GM21367 (cell line): ENCODE data around the gene NANOGP8.
"Not testable (repeated sequence)": the region's sequence is repeated elsewhere in the genome, so short reads cannot be mapped to it uniquely, and the experiment has no call there.

Source experiments
- ATAC-seq: cut with Tn5 transposase; IDR thresholded peaks from one replicate; pipeline ENCODE4 v1.9.1; 2021; ENCODE audit not compliant: unreplicated experiment

The NANOGP8 gene

GRCh38 chr15:35085176-35085919, at the start of gene NANOGP8:
NANOGP8 (minus strand) TSS chr15:35085295; CDS start chr15:35085110, 185 bp downstream.
- ATAC-seq, result not testable (repeated sequence)

- no peak for ATAC-seq
Observed at GRCh38 chr15:35134299-35134698, 49.2 kb upstream of the NANOGP8 start.

GRCh38 chr15:35130245-35130644, 45.1 kb upstream of the NANOGP8 start:
- ATAC-seq, result no peak

GRCh38 chr15:35129361-35129760, 44.3 kb upstream of the NANOGP8 start:
- ATAC-seq, result no peak

GRCh38 chr15:35127717-35128116, 42.6 kb upstream of the NANOGP8 start:
- no peak for ATAC-seq

- no peak for ATAC-seq
Observed at GRCh38 chr15:35126236-35126635, 41.1 kb upstream of the NANOGP8 start.

GRCh38 chr15:35123743-35124142, 38.6 kb upstream of the NANOGP8 start:
- no peak for ATAC-seq

GRCh38 chr15:35121611-35122359, 36.7 kb upstream of the NANOGP8 start:
- no peak for ATAC-seq

- no peak for ATAC-seq
Observed at GRCh38 chr15:35120173-35120572, 35.1 kb upstream of the NANOGP8 start.

- no peak for ATAC-seq
Observed at GRCh38 chr15:35118960-35119359, 33.9 kb upstream of the NANOGP8 start.

GRCh38 chr15:35117543-35118265, 32.6 kb upstream of the NANOGP8 start:
- no peak for ATAC-seq

GRCh38 chr15:35115155-35115725, 30.1 kb upstream of the NANOGP8 start:
- no peak for ATAC-seq

GRCh38 chr15:35112346-35112745, 27.3 kb upstream of the NANOGP8 start:
- ATAC-seq, result no peak

- ATAC-seq, result no peak
Observed at GRCh38 chr15:35111861-35112260, 26.8 kb upstream of the NANOGP8 start.

GRCh38 chr15:35108453-35108852, 23.4 kb upstream of the NANOGP8 start:
- ATAC-seq, result no peak

GRCh38 chr15:35107561-35107960, 22.5 kb upstream of the NANOGP8 start:
- ATAC-seq, result no peak

- ATAC-seq, result no peak
Observed at GRCh38 chr15:35107122-35107521, 22.0 kb upstream of the NANOGP8 start.

- ATAC-seq, result no peak
Observed at GRCh38 chr15:35104526-35105147, 19.5 kb upstream of the NANOGP8 start.

- no peak for ATAC-seq
Observed at GRCh38 chr15:35102186-35102585, 17.1 kb upstream of the NANOGP8 start.

- ATAC-seq, result no peak
Observed at GRCh38 chr15:35101335-35101734, 16.2 kb upstream of the NANOGP8 start.

GRCh38 chr15:35098737-35099136, 13.6 kb upstream of the NANOGP8 start:
- ATAC-seq, result no peak
